ENCODE results near the gene CCDC90B.

GRCh38 chr11:83318931-83319330 lies 32.8 kb upstream of the CCDC90B start:
- TF ChIP-seq, protein P1, sequence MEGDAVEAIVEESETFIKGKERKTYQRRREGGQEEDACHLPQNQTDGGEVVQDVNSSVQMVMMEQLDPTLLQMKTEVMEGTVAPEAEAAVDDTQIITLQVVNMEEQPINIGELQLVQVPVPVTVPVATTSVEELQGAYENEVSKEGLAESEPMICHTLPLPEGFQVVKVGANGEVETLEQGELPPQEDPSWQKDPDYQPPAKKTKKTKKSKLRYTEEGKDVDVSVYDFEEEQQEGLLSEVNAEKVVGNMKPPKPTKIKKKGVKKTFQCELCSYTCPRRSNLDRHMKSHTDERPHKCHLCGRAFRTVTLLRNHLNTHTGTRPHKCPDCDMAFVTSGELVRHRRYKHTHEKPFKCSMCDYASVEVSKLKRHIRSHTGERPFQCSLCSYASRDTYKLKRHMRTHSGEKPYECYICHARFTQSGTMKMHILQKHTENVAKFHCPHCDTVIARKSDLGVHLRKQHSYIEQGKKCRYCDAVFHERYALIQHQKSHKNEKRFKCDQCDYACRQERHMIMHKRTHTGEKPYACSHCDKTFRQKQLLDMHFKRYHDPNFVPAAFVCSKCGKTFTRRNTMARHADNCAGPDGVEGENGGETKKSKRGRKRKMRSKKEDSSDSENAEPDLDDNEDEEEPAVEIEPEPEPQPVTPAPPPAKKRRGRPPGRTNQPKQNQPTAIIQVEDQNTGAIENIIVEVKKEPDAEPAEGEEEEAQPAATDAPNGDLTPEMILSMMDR (IDR thresholded peaks at IDR 0.05; ENCODE audit: low read length) = no peak
- TF ChIP-seq EZH2 (IDR thresholded peaks at IDR 0.05; ENCODE audit: borderline replicate concordance, low read length) = no peak
